Thyroid gland (tissue), 4 donors: ENCODE measurements around the gene TXNRD3. TPM values are rescaled to one million over a fixed set of nuclear protein-coding genes. Genes with fewer than 3 reads are reported as not detected.

Source experiments
- DNase-seq, 2 donors: peaks; one replicate each; pipeline ENCODE4 v3.0.0-alpha.2; 2019
- H3K27ac ChIP-seq, 3 donors: fragments of 200-600 bp; sonication (generic); 1 replicate in 2 of 3; 2 replicates in 1 of 3; pipeline ENCODE4 v1.5.1; 2016 to 2019; ENCODE audit warnings: mild to moderate bottlenecking in 1 of 3, moderate library complexity in 1 of 3
- H3K27me3 ChIP-seq: fragments of 200-600 bp; sonication (generic); one replicate; pipeline ENCODE4 v1.5.1; 2019
- H3K36me3 ChIP-seq, 2 donors: fragments of 200-600 bp; sonication (generic); one replicate each; pipeline ENCODE4 v1.5.1; 2016 to 2019
- H3K4me1 ChIP-seq, 2 donors: fragments of 200-600 bp; sonication (generic); one replicate each; pipeline ENCODE4 v1.5.1; 2017 to 2019
- H3K4me3 ChIP-seq, 3 donors: fragments of 200-600 bp; sonication (generic); replicated peaks in 1 of 3; 1 replicate in 2 of 3; 2 replicates in 1 of 3; pipeline ENCODE4 v1.5.1; 2016; ENCODE audit warnings: mild to moderate bottlenecking in 1 of 3
- H3K9me3 ChIP-seq: fragments of 200-600 bp; sonication (generic); one replicate; pipeline ENCODE4 v1.5.1; 2017
- CTCF ChIP-seq, 6 experiments: fragments of 200-600 bp in 3 of 6; fragments of 450-650 bp in 3 of 6; sonication (generic) in 3 of 6; IDR thresholded peaks; one replicate each; pipeline ENCODE4 v1.5.1; 2016 to 2019; ENCODE audit warnings: antibody characterized with exemption in 6 of 6, mild to moderate bottlenecking in 2 of 6, inconsistent platforms in 1 of 6, moderate library complexity in 1 of 6
- POLR2A ChIP-seq, 2 donors: fragments of 450-650 bp; IDR thresholded peaks; one replicate each; pipeline ENCODE4 v1.6.1; 2017; ENCODE audit warnings: antibody characterized with exemption in 2 of 2, mild to moderate bottlenecking in 2 of 2, moderate library complexity in 1 of 2
- WGBS, 2 donors: methylation state at CpG; one replicate each; pipeline ENCODE4 v1.1.5; 2017; 5-methylcytosine and 5-hydroxymethylcytosine counted together
- intact Hi-C: fragments of 100-400 bp; cut with DNase I; formaldehyde crosslinking; loops from one replicate; pipeline ENCODE4 v1.15.1; 2023
- total RNA-seq, 4 donors: library from RNA; depleted of rRNA; stranded (reverse); fragments of >200 nt; gene quantifications; one replicate each; pipeline ENCODE4 v1.2.3, GENCODE V29; 2016

Gene TXNRD3
- total RNA-seq, 4 donors from 2014 or later = 14.4 to 21.3 (median 17.7) TPM

- H3K9me3 ChIP-seq = no peaks in the 10 kb centered on the region
- no peak overlapping the region for H3K27ac ChIP-seq
- H3K4me3 ChIP-seq = no peak overlapping the region
- H3K36me3 ChIP-seq = no peaks in the 10 kb centered on the region
- intact Hi-C loops = no loop called here
- no peak for DNase-seq
- no peaks in the 10 kb centered on the region for H3K27me3 ChIP-seq
- TF ChIP-seq CTCF (IDR thresholded peaks at IDR 0.05) (no peak), POLR2A (IDR thresholded peaks at IDR 0.05) (no peak)
- H3K4me1 ChIP-seq = no peaks in the 10 kb centered on the region
- WGBS, 2 donors = 97 to 99% methylated on average over 2 of the region's 2 CpGs
These were observed 33.1 kb downstream of the TXNRD3 start for GRCh38 chr3:126621627-126622345.

- DNase-seq = no peak
- no peaks in the 10 kb centered on the region for H3K27me3 ChIP-seq
- 86 to 97% methylated on average over 1 of the region's 1 CpG for WGBS, 2 donors
- intact Hi-C loops = no loop called here
- no peak for TF ChIP-seq CTCF (IDR thresholded peaks at IDR 0.05)
- TF ChIP-seq POLR2A (IDR thresholded peaks at IDR 0.05) = no peak
- no peaks in the 10 kb centered on the region for H3K36me3 ChIP-seq
- H3K4me3 ChIP-seq = no peak overlapping the region
- H3K4me1 ChIP-seq = no peaks in the 10 kb centered on the region
- no peak overlapping the region for H3K27ac ChIP-seq
- H3K9me3 ChIP-seq = no peaks in the 10 kb centered on the region
These were observed 33.8 kb downstream of the TXNRD3 start for GRCh38 chr3:126621171-126621570.

GRCh38 chr3:126620738-126621137 is 34.2 kb downstream of the TXNRD3 start:
- 93 to 96% methylated on average over 7 of the region's 7 CpGs for WGBS, 2 donors
- Histone ChIP-seq H3K9me3 (no peaks in the 10 kb centered on the region), H3K4me3 (no peak overlapping the region), H3K27ac (no peak overlapping the region), H3K4me1 (no peaks in the 10 kb centered on the region), H3K27me3 (no peaks in the 10 kb centered on the region), H3K36me3 (no peaks in the 10 kb centered on the region)
- intact Hi-C loops = no loop called here
- no peak for TF ChIP-seq POLR2A (IDR thresholded peaks at IDR 0.05)
- TF ChIP-seq CTCF (IDR thresholded peaks at IDR 0.05) = no peak
- DNase-seq = no peak

GRCh38 chr3:126618760-126619159 is 36.2 kb downstream of the TXNRD3 start:
- H3K4me1 ChIP-seq = no peaks in the 10 kb centered on the region
- no peaks in the 10 kb centered on the region for H3K27me3 ChIP-seq
- no peaks in the 10 kb centered on the region for H3K9me3 ChIP-seq
- no peak overlapping the region for H3K4me3 ChIP-seq
- intact Hi-C loops = no loop called here
- no peak for DNase-seq
- H3K36me3 ChIP-seq = no peaks in the 10 kb centered on the region
- TF ChIP-seq CTCF (IDR thresholded peaks at IDR 0.05) (no peak), POLR2A (IDR thresholded peaks at IDR 0.05) (no peak)
- H3K27ac ChIP-seq = no peak overlapping the region

GRCh38 chr3:126618021-126618420 is 36.9 kb downstream of the TXNRD3 start:
- H3K36me3 ChIP-seq = no peaks in the 10 kb centered on the region

More at GRCh38 chr3:126618021-126618420, 36.9 kb downstream of the TXNRD3 start:
- no peak for DNase-seq
- WGBS, 2 donors = 98% methylated on average over 1 of the region's 1 CpG
- H3K4me3 ChIP-seq = no peak overlapping the region
- intact Hi-C loops = no loop called here
- TF ChIP-seq POLR2A (IDR thresholded peaks at IDR 0.05) (no peak), CTCF (IDR thresholded peaks at IDR 0.05) (no peak)
- no peaks in the 10 kb centered on the region for H3K9me3 ChIP-seq
- H3K27ac ChIP-seq = no peak overlapping the region
- no peaks in the 10 kb centered on the region for H3K4me1 ChIP-seq
- no peaks in the 10 kb centered on the region for H3K27me3 ChIP-seq
